WTC11 (cell line): Measurements from ENCODE around the gene PTPN7.

ENCODE experiments used
- MXD4 ChIP-seq: fragments of 250-450 bp; sonication (Bioruptor Pico); IDR thresholded peaks from 2 replicates; pipeline ENCODE4 v1.8.0; 2021; ENCODE audit warnings: mild to moderate bottlenecking, moderate library complexity, borderline replicate concordance
- NFYB ChIP-seq: sonication (generic); formaldehyde crosslinking; conservative IDR thresholded peaks from 2 replicates; pipeline ENCODE4 v1.8.0; 2022; ENCODE audit warnings: low read depth, missing genetic modification reagents
- SMAD3 ChIP-seq: sonication (generic); formaldehyde crosslinking; IDR thresholded peaks from 2 replicates; pipeline ENCODE4 v1.8.0; 2022; ENCODE audit warnings: missing genetic modification reagents, mild to moderate bottlenecking, borderline replicate concordance
- ZNF416 ChIP-seq: fragments of 250-450 bp; sonication (Bioruptor Pico); IDR thresholded peaks from 2 replicates; pipeline ENCODE4 v1.9.0; 2021; ENCODE audit warnings: mild to moderate bottlenecking, inconsistent platforms
- TF ChIP-seq, protein P1 (sequence below): sonication (generic); formaldehyde crosslinking; IDR thresholded peaks from 2 replicates; pipeline ENCODE4 v1.8.0; 2022; ENCODE audit warnings: mild to moderate bottlenecking, missing genetic modification reagents
- TF ChIP-seq, protein P2 (sequence below): fragments of 250-450 bp; sonication (Bioruptor Pico); conservative IDR thresholded peaks from 2 replicates; pipeline ENCODE4 v1.9.0; 2021; ENCODE audit warnings: mild to moderate bottlenecking
- TF ChIP-seq, protein P3 (sequence below): fragments of 200-600 bp; IDR thresholded peaks from 2 replicates; pipeline ENCODE4 v1.8.0; 2022; ENCODE audit warnings: antibody characterized with exemption
- TF ChIP-seq, protein P4 (sequence below): sonication (generic); formaldehyde crosslinking; IDR thresholded peaks from 2 replicates; pipeline ENCODE4 v1.8.1; 2022; ENCODE audit warnings: low read depth, missing genetic modification reagents, borderline replicate concordance

DNA sequence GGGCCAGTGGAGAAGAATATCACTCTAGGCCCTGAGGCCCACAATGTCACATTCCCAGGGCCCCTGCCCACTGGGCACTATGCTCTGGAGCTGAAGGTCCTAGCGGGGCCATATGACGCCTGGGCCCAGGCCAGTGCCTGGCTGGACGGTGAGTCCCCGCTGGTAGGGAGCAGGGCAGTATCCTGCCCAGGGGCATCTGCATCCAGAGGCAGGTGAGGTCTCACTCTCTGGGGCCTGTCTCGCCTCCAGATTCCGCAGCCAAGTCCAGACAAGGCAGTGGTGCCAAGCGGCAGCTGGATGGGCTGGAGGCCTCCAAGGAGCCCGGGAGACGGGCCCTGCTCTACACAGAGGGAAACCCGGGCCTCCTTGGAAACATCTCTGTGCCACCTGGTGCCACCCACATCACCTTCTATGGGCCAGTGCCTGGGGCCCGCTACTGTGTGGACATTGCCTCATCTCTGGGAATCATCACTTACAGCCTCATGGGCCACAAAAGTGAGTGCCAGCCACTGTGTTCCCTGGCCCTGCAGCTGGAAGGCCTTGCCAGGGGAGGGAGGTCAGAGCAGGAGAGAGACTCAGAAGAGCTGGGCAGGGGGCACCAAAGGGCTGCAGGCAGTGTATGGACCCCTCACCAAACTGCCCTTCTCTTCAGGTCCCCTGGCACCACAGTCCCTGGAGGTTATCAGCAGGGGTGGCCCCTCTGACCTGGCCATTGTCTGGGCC is 11.1 kb upstream of the PTPN7 start:
- TF ChIP-seq, protein P1, sequence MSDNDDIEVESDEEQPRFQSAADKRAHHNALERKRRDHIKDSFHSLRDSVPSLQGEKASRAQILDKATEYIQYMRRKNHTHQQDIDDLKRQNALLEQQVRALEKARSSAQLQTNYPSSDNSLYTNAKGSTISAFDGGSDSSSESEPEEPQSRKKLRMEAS (CRISPR knock-in tag): no peak
- TF ChIP-seq, protein P2, sequence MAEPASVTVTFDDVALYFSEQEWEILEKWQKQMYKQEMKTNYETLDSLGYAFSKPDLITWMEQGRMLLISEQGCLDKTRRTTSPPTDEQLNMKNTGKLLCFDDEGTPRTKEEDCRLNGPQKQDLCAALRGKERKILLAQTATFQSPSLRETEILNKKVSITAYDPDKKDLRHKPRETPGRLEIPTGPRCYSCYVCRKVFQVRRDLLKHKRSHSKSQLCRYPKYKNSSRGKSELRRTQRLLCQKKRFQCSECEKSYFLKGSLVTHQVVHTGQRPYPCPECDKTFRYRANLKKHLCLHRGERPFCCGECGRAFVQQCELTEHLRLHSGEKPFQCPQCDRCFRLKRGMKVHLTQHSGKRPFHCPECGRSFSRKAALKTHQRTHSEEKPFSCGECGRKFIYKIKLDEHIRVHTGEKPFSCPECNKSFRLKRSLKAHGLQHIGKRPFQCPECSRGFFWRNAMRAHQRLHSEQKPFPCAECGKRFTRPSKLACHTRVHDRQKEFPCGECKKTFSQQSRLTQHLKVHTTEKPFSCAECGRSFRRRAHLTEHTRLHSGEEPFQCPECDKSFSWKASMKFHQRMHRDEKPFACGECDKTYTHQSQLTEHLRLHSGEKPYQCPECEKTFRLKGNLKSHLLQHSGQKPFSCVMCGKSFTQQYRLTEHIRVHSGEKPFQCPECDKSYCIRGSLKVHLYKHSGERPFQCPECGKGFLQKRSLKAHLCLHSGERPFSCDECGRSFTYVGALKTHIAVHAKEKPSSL (CRISPR knock-in tag): no peak
- TF ChIP-seq, protein P3, sequence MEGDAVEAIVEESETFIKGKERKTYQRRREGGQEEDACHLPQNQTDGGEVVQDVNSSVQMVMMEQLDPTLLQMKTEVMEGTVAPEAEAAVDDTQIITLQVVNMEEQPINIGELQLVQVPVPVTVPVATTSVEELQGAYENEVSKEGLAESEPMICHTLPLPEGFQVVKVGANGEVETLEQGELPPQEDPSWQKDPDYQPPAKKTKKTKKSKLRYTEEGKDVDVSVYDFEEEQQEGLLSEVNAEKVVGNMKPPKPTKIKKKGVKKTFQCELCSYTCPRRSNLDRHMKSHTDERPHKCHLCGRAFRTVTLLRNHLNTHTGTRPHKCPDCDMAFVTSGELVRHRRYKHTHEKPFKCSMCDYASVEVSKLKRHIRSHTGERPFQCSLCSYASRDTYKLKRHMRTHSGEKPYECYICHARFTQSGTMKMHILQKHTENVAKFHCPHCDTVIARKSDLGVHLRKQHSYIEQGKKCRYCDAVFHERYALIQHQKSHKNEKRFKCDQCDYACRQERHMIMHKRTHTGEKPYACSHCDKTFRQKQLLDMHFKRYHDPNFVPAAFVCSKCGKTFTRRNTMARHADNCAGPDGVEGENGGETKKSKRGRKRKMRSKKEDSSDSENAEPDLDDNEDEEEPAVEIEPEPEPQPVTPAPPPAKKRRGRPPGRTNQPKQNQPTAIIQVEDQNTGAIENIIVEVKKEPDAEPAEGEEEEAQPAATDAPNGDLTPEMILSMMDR: no peak
- TF ChIP-seq ZNF416 (CRISPR knock-in tag) (no peak), SMAD3 (CRISPR knock-in tag) (no peak), MXD4 (CRISPR knock-in tag) (no peak), NFYB (CRISPR knock-in tag) (no peak)
- TF ChIP-seq, protein P4, sequence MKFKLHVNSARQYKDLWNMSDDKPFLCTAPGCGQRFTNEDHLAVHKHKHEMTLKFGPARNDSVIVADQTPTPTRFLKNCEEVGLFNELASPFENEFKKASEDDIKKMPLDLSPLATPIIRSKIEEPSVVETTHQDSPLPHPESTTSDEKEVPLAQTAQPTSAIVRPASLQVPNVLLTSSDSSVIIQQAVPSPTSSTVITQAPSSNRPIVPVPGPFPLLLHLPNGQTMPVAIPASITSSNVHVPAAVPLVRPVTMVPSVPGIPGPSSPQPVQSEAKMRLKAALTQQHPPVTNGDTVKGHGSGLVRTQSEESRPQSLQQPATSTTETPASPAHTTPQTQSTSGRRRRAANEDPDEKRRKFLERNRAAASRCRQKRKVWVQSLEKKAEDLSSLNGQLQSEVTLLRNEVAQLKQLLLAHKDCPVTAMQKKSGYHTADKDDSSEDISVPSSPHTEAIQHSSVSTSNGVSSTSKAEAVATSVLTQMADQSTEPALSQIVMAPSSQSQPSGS (CRISPR knock-in tag): no peak
